Neural cell (in vitro differentiated cells): Measurements from ENCODE around the gene C12orf60.

Experiments used
- CTCF ChIP-seq: fragments of 450-650 bp; IDR thresholded peaks from 2 replicates; pipeline ENCODE4 v1.5.1; 2014; ENCODE audit warnings: antibody characterized with exemption, mild to moderate bottlenecking, moderate library complexity; ENCODE audit not compliant: poor library complexity, severe bottlenecking
- EP300 ChIP-seq: fragments of 450-650 bp; conservative IDR thresholded peaks from 2 replicates; pipeline ENCODE4 v1.6.1; 2014; ENCODE audit warnings: antibody characterized with exemption, mild to moderate bottlenecking, moderate library complexity; ENCODE audit not compliant: poor library complexity, severe bottlenecking
- EZH2 ChIP-seq: fragments of 200-600, 300-800 bp; shearing (Covaris generic), sonication (generic); IDR thresholded peaks from 2 replicates; pipeline ENCODE4 v1.6.1; 2014; ENCODE audit warnings: antibody characterized with exemption, low read length, borderline replicate concordance, mild to moderate bottlenecking; ENCODE audit not compliant: insufficient read depth, poor library complexity, severe bottlenecking
- MXI1 ChIP-seq: fragments of 450-650 bp; conservative IDR thresholded peaks from 2 replicates; pipeline ENCODE4 v1.6.1; 2014; ENCODE audit warnings: antibody characterized with exemption, mild to moderate bottlenecking; ENCODE audit not compliant: poor library complexity, severe bottlenecking
- POLR2AphosphoS5 ChIP-seq: IDR thresholded peaks from 2 replicates; pipeline ENCODE4 v1.6.1; 2012
- RAD21 ChIP-seq: fragments of 450-650 bp; conservative IDR thresholded peaks from 2 replicates; pipeline ENCODE4 v1.6.1; 2014; ENCODE audit warnings: antibody characterized with exemption, mild to moderate bottlenecking, moderate library complexity
- REST ChIP-seq: IDR thresholded peaks from 2 replicates; pipeline ENCODE4 v1.6.1; 2012; ENCODE audit warnings: borderline replicate concordance
- SMC3 ChIP-seq: fragments of 450-650 bp; conservative IDR thresholded peaks from 2 replicates; pipeline ENCODE4 v1.6.1; 2014; ENCODE audit warnings: antibody characterized with exemption, mild to moderate bottlenecking, moderate library complexity; ENCODE audit not compliant: poor library complexity

- TF ChIP-seq EZH2, result no peak
- TF ChIP-seq SMC3, result peak; percentile 97
- TF ChIP-seq CTCF, result peak; percentile 86
- no peak for TF ChIP-seq POLR2AphosphoS5
- TF ChIP-seq MXI1, result no peak
- TF ChIP-seq REST, result no peak
- peak; percentile 91 for TF ChIP-seq RAD21
- TF ChIP-seq EP300, result no peak
These were observed 41.9 kb downstream of the C12orf60 start for GRCh38 chr12:14845350-14845750.
